IMR-90 (cell line): ENCODE measurements around the gene NTM. TPM values are rescaled to one million over a fixed set of nuclear protein-coding genes. Genes with fewer than 3 reads are reported as not detected.

Experiments used
- ATAC-seq: fragments of 200-7000 bp; cut with Tn5 transposase; 2 replicates; pipeline ENCODE4 v1.9.1; 2020; ENCODE audit warnings: low read depth, mild to moderate bottlenecking, moderate library complexity
- BruUV-seq: library from RNA; stranded (reverse); fragments of 400-500 nt; replicated peaks from 2 replicates; lab custom pipeline; 2021; lab: Mats Ljungman, UMichigan
- CTCF ChIA-PET: fragments of 300-600 bp; formaldehyde crosslinking; extraction: SDS; loops from one replicate; lab custom pipeline; 2021; ENCODE audit warnings: antibody characterized with exemption; lab: Yijun Ruan, JAX
- POLR2A ChIA-PET: fragments of 300-600 bp; sonication (Branson Sonifier 250); formaldehyde crosslinking; loops from one replicate; lab custom pipeline; 2022; ENCODE audit warnings: antibody characterized with exemption; ENCODE audit not compliant: unreplicated experiment; lab: Charles Lee
- DNase-seq: peaks from one replicate; pipeline ENCODE4 v3.0.0; 2013
- H2AFZ ChIP-seq: replicated peaks from 2 replicates; pipeline ENCODE3; 2013; ENCODE audit warnings: low read length, mild to moderate bottlenecking; ENCODE audit not compliant: poor library complexity
- H2AK5ac ChIP-seq: 2 replicates; pipeline ENCODE4 v1.6.1; 2013; ENCODE audit warnings: low read depth, low read length, inconsistent platforms
- H2AK9ac ChIP-seq: replicated peaks from 2 replicates; pipeline ENCODE3; 2013; ENCODE audit warnings: mild to moderate bottlenecking, low read depth, low read length, moderate library complexity; ENCODE audit not compliant: poor library complexity
- H2BK120ac ChIP-seq: 2 replicates; pipeline ENCODE4 v1.6.1; 2013; ENCODE audit warnings: low read depth, low read length, inconsistent platforms
- H2BK15ac ChIP-seq: 3 replicates; pipeline ENCODE4 v1.6.1; 2013; ENCODE audit warnings: low read depth, low read length, inconsistent platforms
- H2BK20ac ChIP-seq: 2 replicates; pipeline ENCODE4 v1.6.1; 2013; ENCODE audit warnings: low read depth, mild to moderate bottlenecking, inconsistent platforms, low read length, moderate library complexity
- H2BK5ac ChIP-seq: 2 replicates; pipeline ENCODE4 v1.6.1; 2013; ENCODE audit warnings: mild to moderate bottlenecking, low read depth, low read length, inconsistent platforms; ENCODE audit not compliant: poor library complexity, severe bottlenecking
- H3K14ac ChIP-seq: replicated peaks from 2 replicates; pipeline ENCODE4 v1.6.1; 2013; ENCODE audit warnings: low read depth, low read length, inconsistent platforms
- H3K18ac ChIP-seq: 2 replicates; pipeline ENCODE4 v1.6.1; 2013; ENCODE audit warnings: low read depth, low read length, control low read depth
- H3K23ac ChIP-seq: 2 replicates; pipeline ENCODE4 v1.6.1; 2013; ENCODE audit warnings: low read depth, low read length, inconsistent platforms
- H3K27ac ChIP-seq: 2 replicates; pipeline ENCODE4 v1.5.1; 2013; ENCODE audit warnings: mild to moderate bottlenecking, control low read depth, low read length; ENCODE audit not compliant: insufficient read depth
- H3K27me3 ChIP-seq: 2 replicates; pipeline ENCODE4 v1.6.1; 2013; ENCODE audit warnings: low read length; ENCODE audit not compliant: control insufficient read depth, insufficient read depth
- H3K36me3 ChIP-seq: 2 replicates; pipeline ENCODE4 v1.6.1; 2013; ENCODE audit warnings: low read length, mixed read lengths; ENCODE audit not compliant: control insufficient read depth, insufficient read depth
- H3K4ac ChIP-seq: 2 replicates; pipeline ENCODE4 v1.6.1; 2013; ENCODE audit warnings: low read depth, low read length, inconsistent platforms
- H3K4me1 ChIP-seq: 2 replicates; pipeline ENCODE4 v1.6.1; 2013; ENCODE audit warnings: low read length, mixed read lengths; ENCODE audit not compliant: control insufficient read depth, insufficient read depth
- H3K4me2 ChIP-seq: 2 replicates; pipeline ENCODE4 v1.6.1; 2013; ENCODE audit warnings: low read depth, mild to moderate bottlenecking, control low read depth, low read length, moderate library complexity
- H3K4me3 ChIP-seq: 2 replicates; pipeline ENCODE4 v1.5.1; 2013; ENCODE audit warnings: low read depth, mild to moderate bottlenecking, control low read depth, low read length, moderate library complexity; ENCODE audit not compliant: insufficient read depth
- H3K56ac ChIP-seq: 2 replicates; pipeline ENCODE4 v1.6.1; 2013; ENCODE audit warnings: low read length, inconsistent platforms; ENCODE audit not compliant: insufficient read depth; ENCODE audit errors: extremely low read depth
- H3K79me1 ChIP-seq, 2 experiments: 2 replicates each; pipeline ENCODE4 v1.6.1; 2013; ENCODE audit warnings: low read length in 2 of 2, inconsistent platforms in 1 of 2, low read depth in 1 of 2
- H3K9ac ChIP-seq: 2 replicates; pipeline ENCODE4 v1.6.1; 2013; ENCODE audit warnings: low read depth, low read length, control low read depth
- H3K9me1 ChIP-seq: 2 replicates; pipeline ENCODE4 v1.6.1; 2013; ENCODE audit warnings: low read length, inconsistent platforms; ENCODE audit not compliant: insufficient read depth
- H3K9me3 ChIP-seq: 2 replicates; pipeline ENCODE4 v1.6.1; 2013; ENCODE audit warnings: low read length; ENCODE audit not compliant: control insufficient read depth, insufficient read depth
- H4K20me1 ChIP-seq: 2 replicates; pipeline ENCODE4 v1.6.1; 2013; ENCODE audit warnings: low read length, inconsistent platforms; ENCODE audit not compliant: insufficient read depth
- H4K5ac ChIP-seq: 2 replicates; pipeline ENCODE4 v1.6.1; 2013; ENCODE audit warnings: mild to moderate bottlenecking, low read depth, low read length, control low read depth
- H4K8ac ChIP-seq, 2 experiments: 2 replicates each; pipeline ENCODE4 v1.6.1; 2013; ENCODE audit warnings: low read depth in 2 of 2, low read length in 2 of 2, control low read depth in 1 of 2, inconsistent platforms in 1 of 2
- H4K91ac ChIP-seq: 2 replicates; pipeline ENCODE4 v1.6.1; 2013; ENCODE audit warnings: low read depth, low read length, inconsistent platforms; ENCODE audit not compliant: insufficient read depth
- CEBPB ChIP-seq: IDR thresholded peaks from 2 replicates; pipeline ENCODE4 v1.6.1; 2012; ENCODE audit warnings: low read depth, low read length, improper control_type of control experiment
- FOS ChIP-seq: fragments of 150-350 bp; IDR thresholded peaks from 2 replicates; pipeline ENCODE4 v1.6.1; 2016; ENCODE audit warnings: low read depth, low read length
- MAFK ChIP-seq: IDR thresholded peaks from 2 replicates; pipeline ENCODE4 v1.6.1; 2012; ENCODE audit warnings: low read depth, low read length, improper control_type of control experiment
- MXI1 ChIP-seq: IDR thresholded peaks from 2 replicates; pipeline ENCODE4 v1.6.1; 2012; ENCODE audit warnings: low read depth, mild to moderate bottlenecking, low read length, moderate library complexity, borderline replicate concordance
- POLR2A ChIP-seq: IDR thresholded peaks from 2 replicates; pipeline ENCODE4 v1.6.1; 2012; ENCODE audit warnings: mild to moderate bottlenecking, low read depth, low read length
- RCOR1 ChIP-seq: IDR thresholded peaks from 2 replicates; pipeline ENCODE4 v1.6.1; 2012; ENCODE audit warnings: mild to moderate bottlenecking, low read length, improper control_type of control experiment; ENCODE audit not compliant: insufficient replicate concordance
- RFX5 ChIP-seq: IDR thresholded peaks from 2 replicates; pipeline ENCODE4 v1.8.0; 2012; ENCODE audit warnings: low read depth, mild to moderate bottlenecking, low read length, moderate library complexity
- WGBS, 2 experiments: methylation state at CpG; one replicate each; pipeline versions ENCODE4 v1.1.5 to v1.1.7; 2013; ENCODE audit warnings: missing lambda C conversion rate in 2 of 2; ENCODE audit not compliant: insufficient read length in 1 of 2; ENCODE audit errors: extremely low coverage in 2 of 2; 5-methylcytosine and 5-hydroxymethylcytosine counted together
- dilution Hi-C: fragments of 300-500 bp; cut with HindIII; formaldehyde crosslinking; loops from one replicate; pipeline ENCODE4 v1.14.3; 2018; ENCODE audit warnings: low sequenced_read_pairs; ENCODE audit not compliant: unreplicated experiment
- in situ Hi-C: fragments of 300-500 bp; cut with MboI; formaldehyde crosslinking; loops from 3 replicates; pipeline ENCODE4 v1.14.3; 2019; ENCODE audit warnings: low sequenced_read_pairs, inconsistent platforms, mixed read lengths
- intact Hi-C: fragments of 100-400 bp; cut with micrococcal nuclease; formaldehyde crosslinking; loops from 2 replicates; pipeline ENCODE4 v1.10.0; 2022
- polyA plus RNA-seq, 3 experiments: library from polyadenylated mRNA; depleted of rRNA; stranded (reverse); fragments of >200 nt; gene quantifications; 2 replicates each; pipeline ENCODE4 v1.2.3, GENCODE V29; 2012; ENCODE audit warnings: low replicate concordance in 1 of 3
- total RNA-seq: library from RNA; depleted of rRNA; stranded (reverse); fragments of >200 nt; gene quantifications from 2 replicates; pipeline ENCODE4 v1.2.3, GENCODE V29; 2012

Gene NTM
- total and polyA plus RNA-seq, 2 of the 4 experiments (the other 2 are of a cell fraction): 19.5 to 25.5 TPM

GRCh38 chr11:131351848-131352247 lies 18.6 kb upstream of the NTM start:
- Histone ChIP-seq H4K8ac (no peak overlapping the region), H3K9me3 (no peaks in the 10 kb centered on the region), H2BK5ac (no peak overlapping the region), H3K18ac (no peak overlapping the region), H3K36me3 (no peaks in the 10 kb centered on the region), H2AK5ac (no peak overlapping the region), H3K27ac (no peak overlapping the region), H3K4me1 (no peaks in the 10 kb centered on the region), H3K9me1 (no peaks in the 10 kb centered on the region), H3K27me3 (no peaks in the 10 kb centered on the region), H3K79me1 (no peaks in the 10 kb centered on the region), H2BK120ac (no peak overlapping the region), H2BK15ac (no peak overlapping the region), H3K56ac (no peak overlapping the region), H3K4ac (no peak overlapping the region), H4K91ac (no peak overlapping the region), H4K5ac (no peak overlapping the region), H2AFZ (no peak overlapping the region), H2AK9ac (no peak overlapping the region), H3K23ac (no peak overlapping the region), H3K14ac (no peak overlapping the region), H2BK20ac (no peak overlapping the region), H3K4me3 (no peak overlapping the region), H4K20me1 (no peaks in the 10 kb centered on the region), H3K4me2 (no peak overlapping the region), H3K9ac (no peak overlapping the region)
- no TSS peak for BruUV-seq
- in situ Hi-C loops: no loop called here
- TF ChIP-seq RFX5: no peak
- TF ChIP-seq CEBPB: no peak
- no peak for TF ChIP-seq POLR2A
- no peak for TF ChIP-seq MAFK
- TF ChIP-seq RCOR1: no peak
- no peak for TF ChIP-seq MXI1
- TF ChIP-seq FOS: no peak
- POLR2A ChIA-PET: interaction anchor here (0.7 kb wide), 1 partner anchor 261 kb away, joined by 6 read pairs; no protein-coding TSS in a partner anchor
- DNase-seq (no peak), ATAC-seq (no peak)
- intact Hi-C loops: no loop called here
- no CpG with 5 or more reads among the region's 1 CpG for WGBS, 2 experiments
- dilution Hi-C loops: no loop called here
- CTCF ChIA-PET: interaction anchor here (1.1 kb wide), 1 partner anchor 326 kb away, joined by 4 read pairs; no protein-coding TSS in a partner anchor
